ENCODE data around the gene PLIN4.

GRCh38 chr19:4473763-4474513 lies 44.3 kb downstream of the PLIN4 start:
- TF ChIP-seq ARNTL (CRISPR knock-in tag; IDR thresholded peaks at IDR 0.05; ENCODE audit: borderline replicate concordance, low read depth) (no peak), PPARA (CRISPR knock-in tag; IDR thresholded peaks at IDR 0.05; ENCODE audit: borderline replicate concordance) (no peak), PATZ1 (CRISPR knock-in tag; IDR thresholded peaks at IDR 0.05; ENCODE audit: borderline replicate concordance) (no peak), ESRRG (CRISPR knock-in tag; IDR thresholded peaks at IDR 0.05) (no peak), GLIS3 (CRISPR knock-in tag; IDR thresholded peaks at IDR 0.05) (no peak), CREB5 (CRISPR knock-in tag; IDR thresholded peaks at IDR 0.05; ENCODE audit: low read depth) (no peak), TSHZ2 (CRISPR knock-in tag; IDR thresholded peaks at IDR 0.05) (no peak), ZFP3 (CRISPR knock-in tag; IDR thresholded peaks at IDR 0.05) (no peak), ZNF8 (CRISPR knock-in tag; IDR thresholded peaks at IDR 0.05) (no peak), CSRNP3 (CRISPR knock-in tag; IDR thresholded peaks at IDR 0.05) (no peak), OSR1 (CRISPR knock-in tag; IDR thresholded peaks at IDR 0.05) (no peak)
